Neural progenitor cell (in vitro differentiated cells): Measurements from ENCODE around the gene CHCHD6. TPM values are rescaled to one million over a fixed set of nuclear protein-coding genes. Genes with fewer than 3 reads are reported as not detected.

Experiments used
- DNase-seq: peaks from one replicate; pipeline ENCODE4 v3.0.0-alpha.2; 2016; ENCODE audit warnings: low spot score
- H2AFZ ChIP-seq: fragments of 200-600 bp; sonication (generic); replicated peaks from 2 replicates; pipeline ENCODE4 v1.6.1; 2016; ENCODE audit warnings: antibody characterized with exemption
- H3F3A ChIP-seq: fragments of 200-600 bp; sonication (generic); 2 replicates; pipeline ENCODE4 v1.6.1; 2016; ENCODE audit warnings: antibody characterized with exemption, low read depth
- H3K27ac ChIP-seq: fragments of 200-600 bp; sonication (generic); 2 replicates; pipeline ENCODE4 v1.5.1; 2016; ENCODE audit warnings: mild to moderate bottlenecking
- H3K27me3 ChIP-seq: fragments of 200-600 bp; sonication (generic); 2 replicates; pipeline ENCODE4 v1.6.1; 2016; ENCODE audit warnings: mild to moderate bottlenecking, moderate library complexity
- H3K36me3 ChIP-seq: fragments of 200-600 bp; sonication (generic); 2 replicates; pipeline ENCODE4 v1.5.1; 2016
- H3K4me1 ChIP-seq: fragments of 200-600 bp; sonication (generic); 2 replicates; pipeline ENCODE4 v1.6.1; 2016; ENCODE audit warnings: mixed run types
- H3K4me2 ChIP-seq: fragments of 200-600 bp; sonication (generic); 2 replicates; pipeline ENCODE4 v1.6.1; 2016
- H3K4me3 ChIP-seq: fragments of 200-600 bp; sonication (generic); 2 replicates; pipeline ENCODE4 v1.5.1; 2016
- H3K79me2 ChIP-seq: fragments of 200-600 bp; sonication (generic); 2 replicates; pipeline ENCODE4 v1.6.1; 2016; ENCODE audit warnings: low read depth
- H3K9ac ChIP-seq: fragments of 200-600 bp; sonication (generic); 2 replicates; pipeline ENCODE4 v1.6.1; 2016
- H3K9me3 ChIP-seq: fragments of 200-600 bp; sonication (generic); 2 replicates; pipeline ENCODE4 v1.5.1; 2016; ENCODE audit warnings: low read depth
- H4K20me1 ChIP-seq: fragments of 200-600 bp; sonication (generic); 2 replicates; pipeline ENCODE4 v1.6.1; 2016; ENCODE audit warnings: low read depth
- H3K27ac Mint-ChIP-seq: 3 replicates; pipeline ENCODE4 v1.8.0; 2021; ENCODE audit warnings: mixed read lengths
- H3K27me3 Mint-ChIP-seq: 2 replicates; pipeline ENCODE4 v1.8.0; 2022; ENCODE audit warnings: low read depth, mild to moderate bottlenecking, inconsistent platforms, moderate library complexity, mixed read lengths; ENCODE audit not compliant: insufficient read depth
- H3K36me3 Mint-ChIP-seq: 3 replicates; pipeline ENCODE4 v1.8.0; 2021; ENCODE audit warnings: mixed read lengths
- H3K4me1 Mint-ChIP-seq: 3 replicates; pipeline ENCODE4 v1.8.0; 2021; ENCODE audit warnings: mixed read lengths
- H3K4me3 Mint-ChIP-seq: 3 replicates; pipeline ENCODE4 v1.8.0; 2021; ENCODE audit warnings: mild to moderate bottlenecking, moderate library complexity, mixed read lengths
- H3K9me3 Mint-ChIP-seq: 3 replicates; pipeline ENCODE4 v1.8.0; 2020; ENCODE audit warnings: mixed read lengths
- CTCF ChIP-seq: fragments of 200-600 bp; sonication (generic); IDR thresholded peaks from 2 replicates; pipeline ENCODE4 v1.5.1; 2017; ENCODE audit warnings: antibody characterized with exemption, mild to moderate bottlenecking
- EZH2 ChIP-seq: fragments of 200-600 bp; sonication (generic); IDR thresholded peaks from 2 replicates; pipeline ENCODE4 v1.6.1; 2017; ENCODE audit warnings: antibody characterized with exemption, mild to moderate bottlenecking, moderate library complexity
- EZH2phosphoT487 ChIP-seq: fragments of 200-600 bp; sonication (generic); IDR thresholded peaks from 2 replicates; pipeline ENCODE4 v1.6.1; 2017; ENCODE audit warnings: antibody characterized with exemption
- total RNA-seq: library from RNA; depleted of rRNA; stranded (reverse); fragments of >200 nt; gene quantifications from 2 replicates; pipeline ENCODE4 v1.2.3, GENCODE V29; 2015; ENCODE audit warnings: low replicate concordance

CHCHD6 gene
- total RNA-seq, 1 donor from 2014 or later = 35.7 TPM

DNA sequence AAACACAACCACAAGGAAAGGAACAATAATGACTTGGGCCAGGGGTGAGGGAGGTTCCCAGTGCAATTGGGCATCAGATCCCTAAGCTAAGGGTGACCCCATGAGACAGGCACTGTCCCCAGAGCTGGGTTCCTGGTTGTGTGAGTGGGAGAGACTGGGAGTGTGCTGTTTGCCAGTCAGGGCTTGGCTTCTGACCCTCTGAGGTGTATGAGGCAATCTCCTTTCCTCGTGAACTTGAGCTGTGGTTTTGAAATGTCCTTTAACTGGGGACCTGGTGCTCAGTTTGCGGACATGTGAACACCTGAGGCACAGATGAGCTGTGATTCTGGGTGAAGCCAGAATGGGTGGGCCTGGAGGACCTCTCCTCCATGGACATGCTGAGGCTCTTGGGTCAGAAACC is 220.4 kb downstream of the CHCHD6 start:
- Histone ChIP-seq H3K4me2 (no peak overlapping the region), H3K36me3 (no peaks in the 10 kb centered on the region), H2AFZ (no peak overlapping the region), H3K4me1 (peaks cover 8% of the 10 kb centered on the region), H3K9ac (no peak overlapping the region), H3K27ac (no peak overlapping the region), H3K4me3 (no peak overlapping the region), H3K79me2 (no peaks in the 10 kb centered on the region), H3K27me3 (no peaks in the 10 kb centered on the region), H3F3A (peaks cover 14% of the 10 kb centered on the region), H3K9me3 (peaks cover 7% of the 10 kb centered on the region), H4K20me1 (no peaks in the 10 kb centered on the region)
- H3K4me1 Mint-ChIP-seq = peaks cover 36% of the 10 kb centered on the region
- H3K9me3 Mint-ChIP-seq = peaks cover 3% of the 10 kb centered on the region
- no peak for TF ChIP-seq EZH2
- no peak for TF ChIP-seq CTCF
- no peak for TF ChIP-seq EZH2phosphoT487
- H3K4me3 Mint-ChIP-seq = no peak overlapping the region
- peaks cover 2% of the 10 kb centered on the region for H3K27me3 Mint-ChIP-seq
- H3K36me3 Mint-ChIP-seq = peaks cover 2% of the 10 kb centered on the region
- H3K27ac Mint-ChIP-seq = no peak overlapping the region
- no peak for DNase-seq

DNA sequence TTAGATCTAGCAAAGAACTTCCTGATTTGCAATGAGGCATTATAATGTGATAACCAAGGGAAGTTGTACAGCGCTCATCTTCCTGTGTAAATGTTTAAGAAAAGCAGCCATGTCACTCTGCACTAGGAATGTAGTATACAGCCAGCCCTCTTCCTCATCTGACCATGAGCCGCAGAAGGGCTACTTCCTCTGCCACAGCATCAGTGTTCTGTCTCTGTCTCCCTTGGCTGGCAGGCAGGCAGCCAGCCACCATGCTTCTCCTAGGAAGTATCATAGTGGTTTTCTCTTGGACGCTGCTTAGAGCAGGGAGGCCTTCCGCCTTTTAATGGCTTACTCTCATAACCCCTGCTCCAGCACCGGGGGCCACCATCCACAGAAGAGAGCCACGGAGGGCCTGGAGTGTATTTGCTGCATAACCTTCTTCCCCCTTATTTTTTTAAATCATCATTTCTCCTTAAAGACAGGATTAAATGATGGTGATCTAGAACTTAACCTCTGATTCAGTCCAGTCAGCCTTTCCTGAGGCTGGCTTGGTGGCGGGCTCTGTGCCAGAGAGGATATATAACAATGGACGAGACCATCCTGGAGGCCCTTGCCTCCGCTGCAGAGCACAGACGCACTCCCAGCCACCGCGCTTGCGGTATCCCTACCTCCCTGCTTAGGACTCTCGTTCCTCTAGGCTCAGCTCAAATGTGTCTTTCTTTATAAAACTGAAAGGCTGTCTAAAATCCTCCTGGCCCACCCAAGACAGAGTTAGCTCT is 221.6 kb downstream of the CHCHD6 start:
- Histone ChIP-seq H3K27ac (no peak overlapping the region), H4K20me1 (no peaks in the 10 kb centered on the region), H3K9me3 (no peaks in the 10 kb centered on the region), H3K36me3 (no peaks in the 10 kb centered on the region), H3K9ac (no peak overlapping the region), H2AFZ (no peak overlapping the region), H3K4me2 (no peak overlapping the region), H3K4me1 (peaks cover 8% of the 10 kb centered on the region), H3F3A (peaks cover 3% of the 10 kb centered on the region), H3K27me3 (no peaks in the 10 kb centered on the region), H3K79me2 (no peaks in the 10 kb centered on the region), H3K4me3 (no peak overlapping the region)
- H3K27me3 Mint-ChIP-seq = peaks cover 2% of the 10 kb centered on the region
- peaks cover 1% of the 10 kb centered on the region for H3K9me3 Mint-ChIP-seq
- TF ChIP-seq EZH2phosphoT487 = no peak
- TF ChIP-seq CTCF = no peak
- no peak for TF ChIP-seq EZH2
- H3K4me3 Mint-ChIP-seq = no peak overlapping the region
- peaks cover 36% of the 10 kb centered on the region for H3K4me1 Mint-ChIP-seq
- no peak overlapping the region for H3K27ac Mint-ChIP-seq
- no peaks in the 10 kb centered on the region for H3K36me3 Mint-ChIP-seq
- no peak for DNase-seq

DNA sequence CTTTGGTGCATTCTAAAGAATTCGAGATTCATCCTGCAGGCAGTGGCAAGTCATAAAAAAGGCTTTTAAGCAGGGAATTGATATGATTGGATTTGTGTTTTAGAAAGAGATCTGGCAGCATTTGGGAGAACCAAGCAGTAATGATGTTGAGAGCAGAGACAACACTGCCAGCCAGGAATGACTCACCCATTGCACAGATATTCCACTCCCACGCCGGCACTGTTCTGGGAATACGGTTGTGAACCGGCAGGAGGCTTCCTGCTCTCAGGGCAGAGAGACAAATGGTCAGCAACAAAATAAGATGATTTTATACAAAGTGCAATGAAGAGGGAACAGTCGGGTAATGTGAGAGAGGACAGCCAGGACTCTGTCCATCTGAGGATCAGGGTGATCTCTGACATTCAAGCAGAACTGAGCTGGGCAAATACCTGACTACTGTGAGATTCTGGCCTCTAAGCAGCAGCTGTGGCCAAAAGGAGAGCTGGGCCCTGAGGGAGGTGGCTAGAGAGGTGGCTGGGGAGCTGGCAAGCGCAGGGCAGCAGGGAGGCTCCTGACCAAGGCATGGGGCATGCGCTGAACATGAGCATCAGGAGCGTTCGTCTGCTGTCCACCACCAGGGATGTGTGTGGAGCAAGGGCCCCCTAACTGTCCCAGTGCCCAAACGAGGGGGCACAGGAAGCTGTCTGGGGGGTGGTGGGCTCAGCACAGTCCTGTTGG is 222.8 kb downstream of the CHCHD6 start:
- peak overlapping the region; percentile 85 for H3K27ac Mint-ChIP-seq
- Histone ChIP-seq H3K4me2 (no peak overlapping the region), H4K20me1 (no peaks in the 10 kb centered on the region), H3K4me3 (no peak overlapping the region), H3K27ac (no peak overlapping the region), H3K9ac (no peak overlapping the region), H3K4me1 (peaks cover 8% of the 10 kb centered on the region), H3K36me3 (no peaks in the 10 kb centered on the region), H3K9me3 (no peaks in the 10 kb centered on the region), H3K27me3 (no peaks in the 10 kb centered on the region), H3F3A (no peaks in the 10 kb centered on the region), H2AFZ (no peak overlapping the region), H3K79me2 (no peaks in the 10 kb centered on the region)
- no peak for DNase-seq
- H3K36me3 Mint-ChIP-seq = no peaks in the 10 kb centered on the region
- TF ChIP-seq EZH2 = no peak
- TF ChIP-seq EZH2phosphoT487 = no peak
- no peak for TF ChIP-seq CTCF
- H3K4me3 Mint-ChIP-seq = no peak overlapping the region
- peaks cover 2% of the 10 kb centered on the region for H3K27me3 Mint-ChIP-seq
- peaks cover 32% of the 10 kb centered on the region for H3K4me1 Mint-ChIP-seq
- H3K9me3 Mint-ChIP-seq = no peaks in the 10 kb centered on the region
